PC-9 (cell line): Measurements from ENCODE around the gene MUC13.

Experiments used
- EZH2 ChIP-seq: fragments of 200-600 bp; sonication (generic); IDR thresholded peaks from 2 replicates; pipeline ENCODE4 v1.8.0; 2017; ENCODE audit warnings: antibody characterized with exemption, low read depth
- TF ChIP-seq, protein P1 (sequence below): fragments of 200-600 bp; sonication (generic); conservative IDR thresholded peaks from 2 replicates; pipeline ENCODE4 v1.6.1; 2017; ENCODE audit warnings: mixed run types, antibody characterized with exemption, mild to moderate bottlenecking, moderate library complexity

DNA sequence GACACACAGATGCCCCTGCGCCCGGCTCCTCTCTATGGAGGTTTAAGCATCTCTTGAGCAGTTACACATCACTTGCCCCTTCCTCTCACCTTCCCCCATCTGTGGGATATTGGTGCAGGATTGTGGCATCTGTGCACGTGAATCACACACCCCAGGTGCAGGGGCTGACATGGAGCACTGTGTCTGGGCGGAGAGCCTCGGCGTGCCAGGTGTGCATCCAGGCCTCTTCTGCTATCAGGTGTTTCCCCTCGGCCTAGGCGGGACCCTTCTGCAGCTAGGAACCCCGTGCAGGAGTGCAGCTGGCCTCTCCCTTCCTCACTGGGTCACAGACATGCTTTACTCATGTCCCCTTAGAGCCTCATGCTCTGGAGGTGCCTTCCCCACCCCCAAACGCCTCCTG, 33.4 kb upstream of the MUC13 start:
- TF ChIP-seq, protein P1, sequence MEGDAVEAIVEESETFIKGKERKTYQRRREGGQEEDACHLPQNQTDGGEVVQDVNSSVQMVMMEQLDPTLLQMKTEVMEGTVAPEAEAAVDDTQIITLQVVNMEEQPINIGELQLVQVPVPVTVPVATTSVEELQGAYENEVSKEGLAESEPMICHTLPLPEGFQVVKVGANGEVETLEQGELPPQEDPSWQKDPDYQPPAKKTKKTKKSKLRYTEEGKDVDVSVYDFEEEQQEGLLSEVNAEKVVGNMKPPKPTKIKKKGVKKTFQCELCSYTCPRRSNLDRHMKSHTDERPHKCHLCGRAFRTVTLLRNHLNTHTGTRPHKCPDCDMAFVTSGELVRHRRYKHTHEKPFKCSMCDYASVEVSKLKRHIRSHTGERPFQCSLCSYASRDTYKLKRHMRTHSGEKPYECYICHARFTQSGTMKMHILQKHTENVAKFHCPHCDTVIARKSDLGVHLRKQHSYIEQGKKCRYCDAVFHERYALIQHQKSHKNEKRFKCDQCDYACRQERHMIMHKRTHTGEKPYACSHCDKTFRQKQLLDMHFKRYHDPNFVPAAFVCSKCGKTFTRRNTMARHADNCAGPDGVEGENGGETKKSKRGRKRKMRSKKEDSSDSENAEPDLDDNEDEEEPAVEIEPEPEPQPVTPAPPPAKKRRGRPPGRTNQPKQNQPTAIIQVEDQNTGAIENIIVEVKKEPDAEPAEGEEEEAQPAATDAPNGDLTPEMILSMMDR: no peak
- TF ChIP-seq EZH2: no peak
